ENCODE measurements around the gene USH1G.

USH1G gene

DNA sequence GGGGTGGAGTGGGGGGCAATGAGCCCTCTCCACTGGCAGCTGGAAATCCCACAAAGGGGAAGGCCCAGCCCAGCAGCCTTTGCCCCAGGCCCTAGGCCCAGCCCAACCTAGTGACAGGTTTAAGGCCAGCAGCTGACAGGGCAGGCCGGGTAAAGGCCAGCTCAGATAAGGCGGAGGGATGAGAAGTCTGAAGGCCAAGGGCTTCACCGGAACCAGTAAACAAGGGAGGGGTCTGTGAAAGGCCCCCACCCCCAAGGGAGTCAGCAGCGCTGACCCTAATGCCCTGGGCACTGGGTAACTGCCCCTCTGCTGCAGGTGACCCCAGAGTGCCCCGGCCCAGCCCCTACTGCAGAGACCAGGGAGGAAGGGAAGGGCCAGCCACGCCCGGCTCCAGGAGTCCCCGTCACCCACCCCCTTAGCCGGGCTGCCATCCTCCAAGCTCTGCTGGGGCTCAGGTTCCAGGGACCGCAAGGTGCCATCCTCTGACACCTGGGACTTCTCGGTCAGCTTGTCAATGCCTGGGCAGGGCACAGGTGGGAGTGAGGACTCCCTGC, 30.2 kb upstream of the USH1G start:
- no peak for DNase-seq

DNA sequence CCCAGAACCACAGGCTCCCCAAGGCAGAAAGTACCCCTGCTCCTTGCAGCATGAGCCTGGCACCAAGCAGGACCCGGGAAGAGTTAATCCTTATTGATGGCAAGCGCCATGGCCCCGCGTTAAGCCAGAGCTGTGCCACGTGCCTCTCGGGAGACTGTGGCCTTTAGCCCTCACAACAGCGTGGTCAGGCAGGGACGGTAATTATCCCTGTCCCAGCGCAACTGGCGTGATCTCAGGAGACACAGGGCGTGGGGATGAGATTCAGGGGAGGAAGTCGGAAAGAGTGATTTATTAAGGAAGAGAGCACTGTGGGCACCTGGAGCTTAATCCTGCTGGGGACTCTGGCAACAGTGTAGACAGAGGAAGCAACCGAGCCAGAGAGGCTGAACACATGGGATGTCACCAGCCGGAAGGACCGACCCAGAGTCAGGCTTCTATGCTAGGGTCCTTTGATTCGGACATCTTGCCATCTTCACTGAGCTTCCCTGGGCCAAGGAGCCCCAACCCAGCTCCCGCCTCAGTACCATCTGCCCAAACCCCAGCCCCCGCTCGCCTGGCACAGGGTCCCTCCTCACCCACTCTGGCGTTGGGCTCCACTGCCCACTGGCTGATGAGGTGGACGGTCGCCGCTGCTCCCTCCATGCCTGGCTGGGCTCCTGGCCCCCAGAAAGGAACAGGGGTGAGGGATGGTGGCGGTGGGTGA, 29.5 kb upstream of the USH1G start:
- DNase-seq = no peak

DNA sequence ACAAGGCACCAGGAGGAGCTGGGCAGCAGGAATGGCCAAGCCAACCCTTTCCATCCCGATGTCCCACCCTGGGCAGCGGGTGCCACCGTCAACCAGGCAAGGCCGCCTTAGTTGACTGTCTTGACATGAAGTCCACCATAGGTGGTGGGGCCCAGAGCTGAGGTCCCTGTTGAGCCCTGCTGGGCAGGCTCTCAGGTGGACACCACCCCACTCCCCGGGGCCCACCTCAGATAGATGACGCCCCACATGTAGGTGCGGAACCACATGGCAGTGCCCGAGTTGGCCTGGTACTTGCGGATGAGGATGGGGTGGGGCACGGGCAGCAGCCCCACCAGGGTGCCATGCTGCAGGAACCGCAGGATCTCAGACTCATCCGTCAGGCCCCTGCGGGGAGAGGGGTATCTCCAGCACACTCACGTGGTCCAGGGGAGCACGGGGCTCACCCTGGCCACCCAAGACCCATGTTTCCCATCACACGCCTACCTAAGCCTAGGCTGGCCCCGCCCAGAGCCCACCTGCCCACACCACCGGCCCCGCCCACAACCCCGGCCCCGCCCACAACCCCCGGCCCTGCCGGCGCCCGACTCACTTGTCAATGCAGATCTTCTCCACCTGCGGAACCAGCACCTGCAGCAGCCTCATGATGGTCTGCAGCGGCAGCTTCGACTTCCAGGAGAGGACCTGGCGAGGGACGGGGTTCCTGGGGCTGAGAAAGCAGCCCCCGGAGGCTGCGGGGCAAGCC, 28.8 kb upstream of the USH1G start:
- no peak for DNase-seq

- no peak for DNase-seq
Observed at GRCh38 chr17:74951065-74951464, 28.0 kb upstream of the USH1G start.

DNA sequence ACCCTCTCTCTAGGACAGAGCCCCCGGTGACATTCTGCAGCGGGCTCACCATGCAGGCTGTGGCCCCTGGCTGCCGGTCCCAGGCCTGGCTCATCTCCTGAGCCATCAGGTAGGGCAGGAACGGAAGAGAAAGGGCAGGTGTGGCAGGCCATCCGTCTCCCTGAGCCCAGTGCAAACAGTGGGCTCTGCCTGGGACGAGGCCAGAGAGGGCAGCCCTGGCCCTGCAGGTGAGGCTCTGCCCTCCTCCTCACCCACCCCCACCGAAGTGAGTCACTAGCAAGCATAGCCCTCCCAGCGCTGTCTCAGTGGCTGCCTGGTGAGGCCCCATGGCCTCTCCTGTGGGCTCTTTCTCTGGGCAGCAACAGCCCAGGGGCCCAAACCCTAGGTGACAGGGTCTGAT, 27.2 kb upstream of the USH1G start:
- no peak for DNase-seq

DNA sequence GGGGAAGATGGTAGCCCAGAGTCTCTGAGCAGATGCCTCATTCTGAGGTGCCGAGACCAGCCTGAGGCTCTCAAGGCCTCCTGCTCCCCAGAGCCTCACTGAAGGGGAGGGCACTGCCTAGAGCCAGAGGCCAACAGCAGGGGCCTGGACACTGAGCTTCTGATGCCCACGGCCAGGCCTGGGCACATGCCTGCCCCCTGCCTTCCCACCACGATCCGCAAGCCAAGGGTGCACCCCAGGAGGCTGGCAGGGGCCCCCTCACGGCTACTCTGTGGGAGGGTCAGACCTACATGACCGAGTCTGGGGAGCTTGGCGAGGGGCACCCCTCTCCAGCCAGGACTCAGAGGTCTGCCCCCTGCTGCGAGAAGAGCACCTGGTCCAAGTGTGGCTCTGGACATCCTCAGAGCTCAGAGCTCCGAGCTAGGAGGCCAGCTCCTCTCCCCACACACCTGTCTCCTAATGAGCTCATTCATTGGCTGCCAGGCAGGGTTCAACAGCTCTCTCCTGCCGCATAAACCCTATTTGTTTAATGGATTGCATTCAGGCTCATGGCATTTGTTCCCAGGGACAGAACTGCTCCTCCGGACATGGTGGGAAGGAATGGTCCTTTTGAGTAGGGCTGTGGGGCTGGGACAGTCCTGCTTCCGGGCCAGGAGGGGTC, 26.5 kb upstream of the USH1G start:
- no peak for DNase-seq

GRCh38 chr17:74947041-74947754, 24.1 kb upstream of the USH1G start:
- DNase-seq = no peak

- DNase-seq = no peak
Observed at GRCh38 chr17:74946641-74947040, 23.6 kb upstream of the USH1G start.

DNA sequence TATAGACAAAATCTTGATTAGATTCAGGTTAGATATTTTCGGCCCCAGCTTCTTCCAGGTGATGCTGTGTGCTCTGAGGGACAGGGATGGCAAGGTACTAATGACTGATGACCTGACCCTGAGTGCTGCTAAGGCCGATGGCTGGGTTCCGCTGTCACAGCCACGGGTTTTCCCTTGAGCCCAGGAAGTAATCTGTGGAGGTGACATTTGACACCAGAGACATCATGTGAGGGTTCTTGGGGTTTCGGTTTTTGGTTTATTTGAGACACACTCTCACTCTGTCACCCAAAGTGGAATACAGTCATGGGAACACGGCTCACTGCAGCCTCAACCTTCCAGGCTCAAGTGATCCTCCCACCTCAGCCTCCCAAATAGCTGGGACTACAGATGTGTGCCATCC, 22.5 kb upstream of the USH1G start:
- DNase-seq = no peak

DNA sequence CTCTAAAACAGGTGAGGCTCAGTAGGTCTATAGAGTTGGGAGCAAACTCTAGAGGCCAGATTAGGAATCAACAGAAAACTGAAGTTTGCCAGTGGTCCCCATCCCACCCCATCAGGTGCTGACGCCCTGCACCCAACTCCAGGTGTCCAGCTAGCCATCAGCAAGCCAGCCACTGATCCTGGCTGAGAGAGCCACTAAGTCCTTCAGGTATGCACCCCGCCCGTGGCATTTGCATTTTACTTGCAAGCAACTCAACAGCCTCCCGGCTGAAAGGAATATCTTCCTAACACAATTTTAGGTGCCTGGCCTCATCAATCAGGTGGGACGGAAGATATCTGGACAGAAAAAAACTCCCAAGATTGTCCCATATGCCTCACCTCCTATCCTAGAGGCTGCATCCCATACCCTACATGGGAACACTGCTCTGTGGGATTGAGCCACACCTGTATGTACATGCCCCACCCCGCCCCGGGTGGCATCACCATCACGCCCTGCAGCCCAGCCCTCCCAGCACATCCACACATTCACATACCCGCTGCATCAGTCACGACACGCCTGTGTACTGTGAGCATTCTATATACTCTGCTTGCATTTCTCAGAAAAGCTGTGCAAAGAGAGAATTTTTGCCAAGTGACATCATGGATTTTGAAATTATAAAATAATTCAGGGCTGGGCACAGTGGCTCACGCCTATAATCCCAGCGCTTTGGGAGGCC, 20.9 kb upstream of the USH1G start:
- no peak for DNase-seq

DNA sequence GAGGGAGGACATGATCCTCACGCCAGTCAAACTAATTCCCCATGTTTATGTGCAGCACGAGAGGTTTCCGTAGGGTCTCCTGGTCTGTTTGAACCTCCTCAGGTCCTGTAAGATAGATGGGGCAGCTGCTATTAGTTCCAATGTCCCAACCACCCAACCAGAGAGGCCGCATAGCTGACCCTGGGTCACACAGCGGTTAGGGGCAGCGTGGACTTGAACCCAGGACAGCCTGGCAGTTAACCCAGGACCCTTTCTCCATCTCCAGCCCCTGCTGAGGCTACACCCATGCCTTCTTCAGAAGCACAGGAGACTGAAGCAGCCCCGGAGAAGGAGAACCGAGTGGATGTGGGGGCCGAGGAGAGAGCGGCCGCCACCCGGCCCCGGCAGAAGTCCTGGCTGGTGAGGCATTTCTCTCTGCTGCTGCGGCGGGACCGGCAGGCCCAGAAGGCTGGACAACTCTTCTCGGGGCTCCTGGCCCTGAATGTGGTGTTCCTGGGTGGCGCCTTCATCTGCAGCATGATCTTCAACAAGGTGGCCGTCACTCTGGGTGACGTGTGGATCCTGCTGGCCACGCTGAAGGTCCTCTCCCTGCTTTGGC, 18.2 kb upstream of the USH1G start:
- DNase-seq = no peak

GRCh38 chr17:74939534-74939933, 16.5 kb upstream of the USH1G start:
- no peak for DNase-seq

DNA sequence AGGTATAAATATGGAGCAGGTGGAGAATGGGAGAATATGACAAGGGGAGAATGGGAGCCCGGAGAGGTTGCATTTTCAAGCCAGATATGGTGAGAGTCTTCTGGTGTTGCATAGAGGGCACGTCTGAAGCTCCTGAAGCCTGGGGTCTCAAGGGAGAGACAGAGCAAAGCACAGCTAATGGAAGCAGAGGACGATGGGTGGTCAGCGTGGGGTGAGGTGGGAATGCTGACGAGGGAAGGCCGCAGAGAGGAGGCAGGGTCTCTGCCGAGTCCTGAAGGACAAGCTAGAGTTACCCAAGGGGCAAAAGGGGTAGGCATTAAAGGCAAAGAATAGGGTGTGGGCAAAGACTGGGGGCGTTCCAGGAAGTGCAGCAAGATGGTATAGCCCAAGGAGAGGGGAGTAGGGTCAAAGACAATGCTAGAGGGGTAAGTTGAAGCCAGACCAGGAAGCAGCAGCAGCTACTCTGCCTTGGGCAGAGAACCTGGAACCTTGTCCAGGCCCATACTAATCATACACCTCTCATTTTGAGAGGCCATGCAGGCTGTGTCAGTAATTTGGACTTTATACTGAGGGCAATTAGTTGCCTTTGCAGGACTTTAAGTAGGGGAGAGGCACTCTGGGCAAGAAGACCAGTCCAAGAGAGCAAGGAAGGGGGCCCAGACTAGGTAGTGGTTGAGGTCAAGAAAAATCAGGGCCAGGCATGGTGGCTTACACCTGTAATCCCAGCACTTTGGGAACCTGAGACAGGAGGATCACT, 15.3 kb upstream of the USH1G start:
- no peak for DNase-seq

GRCh38 chr17:74937064-74938051, 14.3 kb upstream of the USH1G start:
- DNase-seq = no peak

- DNase-seq = no peak
Observed at GRCh38 chr17:74936470-74936799, 13.4 kb upstream of the USH1G start.

- no peak for DNase-seq
Observed at GRCh38 chr17:74935585-74936469, 12.8 kb upstream of the USH1G start, which contains the start of gene OTOP3. Gene OTOP3, plus strand, starts transcription at chr17:74935898. Its CDS starts 24 bp downstream, at chr17:74935922.

- DNase-seq = no peak
Observed at GRCh38 chr17:74935048-74935447, 12.0 kb upstream of the USH1G start.

GRCh38 chr17:74930535-74931036, 7.5 kb upstream of the USH1G start:
- DNase-seq = no peak

GRCh38 chr17:74928786-74929185, 5.7 kb upstream of the USH1G start:
- DNase-seq = no peak
